ENCODE measurements around the gene EPB41L1. TPM values are rescaled to one million over a fixed set of nuclear protein-coding genes. Genes with fewer than 3 reads are reported as not detected.

EPB41L1 gene
- total RNA-seq, 2 experiments from 2014 or later, result 1.0 to 2.2 TPM

- H3K27ac Mint-ChIP-seq, result no peak overlapping the region
- POLR2A ChIA-PET, result no interaction called here
- TF ChIP-seq CTCF (IDR thresholded peaks at IDR 0.05), result no peak
These were observed 13.2 kb upstream of the EPB41L1 start for GRCh38 chr20:36141310-36141709.

GRCh38 chr20:36144336-36144735 lies 10.2 kb upstream of the EPB41L1 start:
- H3K4me3 Mint-ChIP-seq, result no peak overlapping the region
- H3K27ac Mint-ChIP-seq, result no peak overlapping the region
- no peaks in the 10 kb centered on the region for H3K36me3 Mint-ChIP-seq (ENCODE audit: low read depth)
- no peak for TF ChIP-seq CTCF (IDR thresholded peaks at IDR 0.05)
- no peak for DNase-seq
- ChIA-PET CTCF (interaction anchor here (1.0 to 12.6 kb wide), 3 partner anchors 12 to 149 kb away, joined by 3 to 339 read pairs (median 17); no protein-coding TSS in a partner anchor), POLR2A (no interaction called here)
- H3K27me3 Mint-ChIP-seq, result peaks cover 13% of the 10 kb centered on the region
- H3K9me3 Mint-ChIP-seq, result no peaks in the 10 kb centered on the region
- intact Hi-C loops (cut with micrococcal nuclease), result no loop called here
- peaks cover 4% of the 10 kb centered on the region for H3K4me1 Mint-ChIP-seq (ENCODE audit: low read depth)
- no peak for ATAC-seq

More at GRCh38 chr20:36141310-36141709, 13.2 kb upstream of the EPB41L1 start:
- H3K27me3 Mint-ChIP-seq, result peaks cover 12% of the 10 kb centered on the region
- CTCF ChIA-PET, result interaction anchor here (12.6 kb wide), 1 partner anchor 146 kb away, joined by 339 read pairs; no protein-coding TSS in a partner anchor
- ATAC-seq (no peak), DNase-seq (no peak)
- H3K4me3 Mint-ChIP-seq, result no peak overlapping the region
- no peaks in the 10 kb centered on the region for H3K36me3 Mint-ChIP-seq (ENCODE audit: low read depth)
- peaks cover 4% of the 10 kb centered on the region for H3K4me1 Mint-ChIP-seq (ENCODE audit: low read depth)
- intact Hi-C loops (cut with micrococcal nuclease), result no loop called here
- no peaks in the 10 kb centered on the region for H3K9me3 Mint-ChIP-seq

- Mint-ChIP-seq H3K4me1 (ENCODE audit: low read depth) (peaks cover 4% of the 10 kb centered on the region), H3K27ac (no peak overlapping the region), H3K27me3 (peaks cover 13% of the 10 kb centered on the region), H3K36me3 (ENCODE audit: low read depth) (no peaks in the 10 kb centered on the region), H3K4me3 (no peak overlapping the region), H3K9me3 (no peaks in the 10 kb centered on the region)
- POLR2A ChIA-PET, result interaction anchor here (0.8 kb wide), 1 partner anchor 26 kb away, joined by 3 read pairs; no protein-coding TSS in a partner anchor
- no peak for DNase-seq
- intact Hi-C loops (cut with micrococcal nuclease), result no loop called here
- CTCF ChIA-PET, result interaction anchor here (0.6 to 12.6 kb wide), 5 partner anchors 10 to 151 kb away, joined by 4 to 339 read pairs (median 8); no protein-coding TSS in a partner anchor
- no peak for TF ChIP-seq CTCF (IDR thresholded peaks at IDR 0.05)
- no peak for ATAC-seq
These were observed 8.4 kb upstream of the EPB41L1 start for GRCh38 chr20:36145877-36146707.

GRCh38 chr20:36147690-36148089 lies 6.8 kb upstream of the EPB41L1 start:
- Mint-ChIP-seq H3K27me3 (peaks cover 15% of the 10 kb centered on the region), H3K4me3 (no peak overlapping the region), H3K9me3 (no peaks in the 10 kb centered on the region), H3K36me3 (ENCODE audit: low read depth) (no peaks in the 10 kb centered on the region), H3K27ac (no peak overlapping the region), H3K4me1 (ENCODE audit: low read depth) (peaks cover 3% of the 10 kb centered on the region)
- DNase-seq (no peak), ATAC-seq (no peak)
- ChIA-PET CTCF (interaction anchor here (0.8 to 12.6 kb wide), 6 partner anchors 10 to 155 kb away, joined by 3 to 339 read pairs (median 4); no protein-coding TSS in a partner anchor), POLR2A (no interaction called here)
- intact Hi-C loops (cut with micrococcal nuclease), result no loop called here
- no peak for TF ChIP-seq CTCF (IDR thresholded peaks at IDR 0.05)

- H3K9me3 Mint-ChIP-seq, result no peaks in the 10 kb centered on the region
- H3K4me1 Mint-ChIP-seq (ENCODE audit: low read depth), result no peaks in the 10 kb centered on the region
- POLR2A ChIA-PET, result interaction anchor here (0.6 kb wide), 1 partner anchor 662 kb away, joined by 4 read pairs; no protein-coding TSS in a partner anchor
- intact Hi-C loops (cut with micrococcal nuclease), result no loop called here
- TF ChIP-seq CTCF (IDR thresholded peaks at IDR 0.05), result no peak
- H3K27me3 Mint-ChIP-seq, result peaks cover 17% of the 10 kb centered on the region
- H3K36me3 Mint-ChIP-seq (ENCODE audit: low read depth), result no peaks in the 10 kb centered on the region
- ATAC-seq (no peak), DNase-seq (no peak)
- CTCF ChIA-PET, result interaction anchor here (0.8 to 2.6 kb wide), 4 partner anchors 11 to 156 kb away, joined by 3 to 8 read pairs (median 4); no protein-coding TSS in a partner anchor
- H3K27ac Mint-ChIP-seq, result no peak overlapping the region
- no peak overlapping the region for H3K4me3 Mint-ChIP-seq
These were observed 6.1 kb upstream of the EPB41L1 start for GRCh38 chr20:36148439-36148838.
